CMK (cell line): ENCODE results near the gene ALS2.

ENCODE experiments used
- DNase-seq: peaks from one replicate; pipeline ENCODE4 v3.0.0-alpha.2; 2010; ENCODE audit warnings: low read depth

ALS2 gene

DNA sequence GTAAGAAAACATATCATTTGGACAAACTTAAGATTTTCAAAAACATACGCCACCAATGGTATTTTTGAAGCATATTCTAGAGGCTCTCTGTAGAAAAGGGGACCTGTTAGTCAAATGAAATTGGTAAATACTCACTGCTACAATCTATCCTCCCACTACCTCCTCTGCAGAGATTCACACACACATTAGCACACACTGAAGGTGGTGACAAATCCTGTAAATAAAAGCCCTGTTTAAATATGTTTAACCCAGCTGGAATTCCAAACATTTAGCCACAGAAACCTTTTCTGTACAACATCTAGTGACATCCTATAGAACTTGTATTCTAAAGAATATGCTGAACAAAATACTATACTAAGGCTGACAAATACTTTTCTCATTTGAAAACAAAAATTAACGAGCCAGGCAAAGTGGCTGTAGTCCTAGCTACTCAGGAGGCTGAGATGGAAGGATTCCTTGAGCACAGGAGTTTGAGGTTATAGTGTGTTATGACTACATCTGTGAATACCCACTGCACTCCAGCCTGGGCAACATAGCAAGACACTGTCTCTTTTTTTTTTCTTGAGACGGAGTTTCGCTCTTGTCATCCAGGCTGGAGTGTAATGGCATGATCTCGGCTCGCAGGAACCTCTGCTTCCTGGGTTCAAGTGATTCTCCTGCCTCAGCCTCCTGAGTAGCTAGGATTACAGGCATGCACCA, 25.9 kb downstream of the ALS2 start:
- DNase-seq = no peak

DNA sequence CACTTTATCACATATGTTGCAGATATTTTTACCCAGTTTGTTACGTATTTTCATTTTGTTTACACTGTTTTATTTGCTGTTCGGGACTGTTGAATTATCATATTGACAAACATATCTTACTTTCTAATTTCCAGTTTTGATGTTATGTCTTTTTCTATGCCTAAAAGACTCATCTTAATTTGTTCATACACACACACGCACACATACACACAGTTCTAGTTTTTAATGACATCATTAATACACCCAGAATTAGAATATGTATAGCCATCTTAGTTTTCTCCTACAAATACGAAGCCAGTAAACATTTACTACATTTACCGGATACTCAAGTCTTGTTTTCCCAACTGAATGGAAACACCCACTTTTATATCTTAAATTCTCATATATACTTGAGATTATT, 29.2 kb downstream of the ALS2 start:
- no peak for DNase-seq

DNA sequence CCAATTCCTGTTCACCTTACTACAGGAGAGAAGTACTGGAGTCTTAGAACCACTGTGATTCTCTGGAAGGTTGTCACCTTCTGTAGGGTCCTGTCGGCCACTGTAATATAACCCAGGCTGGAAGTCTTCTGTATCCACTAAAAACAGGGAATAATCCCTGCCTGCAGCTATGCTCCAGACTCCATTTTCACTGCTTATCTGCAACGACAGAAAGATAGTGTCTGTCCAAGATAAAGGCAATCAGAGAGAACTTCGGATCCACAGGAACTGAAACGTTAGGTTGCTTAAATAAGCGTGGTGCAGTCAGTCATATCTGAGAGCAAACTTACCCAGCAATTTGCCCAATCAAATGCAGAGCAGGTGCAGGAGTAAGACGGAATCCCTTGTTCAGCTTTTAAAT, 34.2 kb downstream of the ALS2 start:
- DNase-seq = peak; percentile 40

DNA sequence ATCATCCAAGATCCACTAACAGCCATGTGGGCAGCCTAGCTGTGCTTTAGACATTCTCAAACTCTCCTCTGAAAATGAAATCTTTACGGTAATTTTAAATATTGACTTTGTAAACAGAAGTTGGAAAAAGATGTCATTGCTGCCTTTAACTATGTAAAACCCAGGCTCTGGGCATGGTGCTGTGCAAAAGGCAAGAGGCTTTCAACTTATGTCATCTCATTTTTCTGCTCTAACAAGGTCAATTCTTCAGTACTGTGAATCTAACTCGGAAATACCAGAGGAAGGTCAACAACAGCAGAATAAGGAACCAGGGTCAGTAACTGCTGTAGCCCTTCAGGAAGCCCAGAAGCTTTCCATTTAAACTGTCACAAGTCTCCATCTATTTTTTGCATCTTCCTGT, 45.2 kb downstream of the ALS2 start:
- DNase-seq = no peak

DNA sequence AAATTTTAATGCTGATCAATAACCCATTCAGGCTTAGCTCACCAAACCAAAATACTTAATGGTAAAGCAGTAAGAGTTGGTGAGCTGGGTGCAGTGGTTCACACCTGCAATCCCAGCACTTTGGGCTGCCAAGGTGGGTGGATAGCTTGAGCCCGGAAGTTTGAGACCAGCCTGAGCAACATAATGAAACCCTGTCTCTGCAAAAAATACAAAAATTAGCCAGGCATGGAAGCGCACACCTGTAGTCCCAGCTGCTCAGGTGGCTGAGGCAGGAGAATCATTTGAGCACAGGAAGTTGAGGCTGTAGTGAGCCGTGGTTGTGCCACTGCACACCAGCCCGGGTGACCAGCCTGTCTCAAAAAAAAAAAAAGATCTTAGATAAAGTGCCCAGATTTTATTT, 46.6 kb downstream of the ALS2 start:
- no peak for DNase-seq

DNA sequence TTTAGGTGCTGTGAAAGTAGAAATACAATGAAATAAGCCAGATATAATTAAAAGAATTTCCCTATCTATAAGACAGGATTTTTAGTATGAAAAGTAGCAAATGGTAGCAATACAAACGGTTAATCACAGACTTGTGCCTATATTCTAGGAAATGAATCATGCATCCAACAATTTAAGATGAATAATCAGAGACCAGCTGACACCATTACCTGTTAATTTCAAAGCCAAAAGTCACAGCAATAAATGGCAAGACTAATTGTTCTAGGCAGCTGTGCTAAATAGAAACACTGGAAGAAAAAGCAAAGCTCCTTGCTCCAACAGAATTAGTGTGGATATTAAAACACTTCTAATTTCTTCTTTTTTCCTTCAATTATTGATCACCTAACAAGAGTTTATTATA, 47.2 kb downstream of the ALS2 start:
- DNase-seq = no peak

DNA sequence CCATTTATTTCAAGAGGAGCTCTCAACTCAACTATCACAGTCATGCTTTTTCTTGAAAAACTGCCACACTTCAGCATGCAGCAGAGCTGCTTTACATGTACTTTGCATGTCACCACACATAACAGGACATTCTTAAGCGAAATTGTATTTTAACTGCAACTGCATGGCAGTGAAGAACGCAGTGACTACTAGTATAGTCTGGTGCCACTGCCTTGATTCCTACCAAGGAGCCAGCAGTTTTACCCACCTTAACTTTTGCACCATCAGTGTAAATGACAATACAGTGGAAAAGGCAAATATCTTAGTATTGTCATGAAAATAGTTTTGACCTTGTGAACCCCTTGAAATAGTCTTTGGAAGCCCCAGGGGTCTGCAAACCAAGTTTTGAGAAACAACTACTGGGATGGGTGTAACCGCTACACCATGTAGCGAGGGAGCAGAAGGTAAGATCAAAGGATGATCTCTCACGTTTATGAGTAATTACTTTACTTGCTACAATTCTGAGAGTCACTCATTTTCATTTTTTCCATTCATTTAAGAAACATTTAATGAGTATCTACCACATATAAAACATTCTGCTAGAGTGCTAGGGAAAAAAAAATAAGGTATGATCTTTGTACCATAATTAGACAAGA, 50.0 kb downstream of the ALS2 start:
- DNase-seq = no peak

DNA sequence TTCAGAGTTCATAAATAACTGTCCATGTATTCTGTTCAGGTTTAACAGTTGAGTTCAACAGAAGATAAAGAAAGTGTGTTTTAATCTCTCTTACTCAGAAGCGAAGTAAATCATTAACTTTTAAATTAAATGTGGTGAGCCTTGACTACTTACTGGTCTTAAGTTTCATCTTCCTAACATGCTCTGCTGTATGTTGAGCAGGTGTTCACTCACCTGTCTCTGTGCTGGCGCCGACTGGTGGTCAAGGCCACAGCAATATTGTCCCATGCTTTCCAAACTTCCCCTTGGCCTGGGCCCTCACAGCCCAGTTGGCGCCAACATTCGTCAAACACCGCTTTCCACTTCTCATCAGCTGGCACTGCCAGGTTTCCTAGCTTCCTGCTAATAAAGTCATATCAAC, 65.3 kb downstream of the ALS2 start:
- no peak for DNase-seq

DNA sequence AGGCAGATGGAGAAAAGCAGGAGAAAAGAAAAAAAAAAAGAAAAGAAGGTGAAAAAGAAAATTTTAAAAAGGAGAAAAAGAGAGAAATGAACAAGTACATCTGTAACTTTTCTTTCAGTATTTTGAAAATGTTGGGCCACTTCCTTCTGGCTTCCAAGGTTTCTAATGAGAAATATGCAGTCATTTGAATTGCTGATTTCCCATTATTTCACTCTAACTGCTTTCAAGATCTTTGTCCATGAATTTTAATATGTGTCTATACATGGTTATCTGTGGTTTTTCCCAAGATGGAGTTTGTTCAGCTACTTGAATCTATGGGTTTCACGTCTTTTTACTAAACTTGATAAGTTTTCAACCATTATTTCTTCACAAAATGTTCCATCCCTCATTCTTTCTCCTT, 68.0 kb downstream of the ALS2 start:
- no peak for DNase-seq

DNA sequence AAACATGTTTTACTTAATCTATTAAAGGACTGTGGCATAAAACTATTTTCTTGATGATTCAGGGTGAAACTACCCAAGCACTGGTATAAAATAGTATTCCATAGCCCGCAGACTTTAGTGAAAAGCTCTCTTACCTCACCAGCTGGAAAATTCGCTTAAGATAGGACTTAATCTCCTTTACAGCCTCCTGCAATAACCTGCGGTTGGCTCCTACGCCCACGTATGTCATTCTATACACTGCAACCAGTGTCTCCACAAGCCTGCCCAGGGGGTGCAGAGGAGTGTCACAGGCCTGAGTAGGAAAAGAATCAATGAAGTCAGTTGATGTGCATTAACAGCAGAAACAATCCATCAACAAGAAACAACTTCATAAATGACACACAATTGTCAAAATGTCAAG, 71.0 kb downstream of the ALS2 start:
- no peak for DNase-seq

DNA sequence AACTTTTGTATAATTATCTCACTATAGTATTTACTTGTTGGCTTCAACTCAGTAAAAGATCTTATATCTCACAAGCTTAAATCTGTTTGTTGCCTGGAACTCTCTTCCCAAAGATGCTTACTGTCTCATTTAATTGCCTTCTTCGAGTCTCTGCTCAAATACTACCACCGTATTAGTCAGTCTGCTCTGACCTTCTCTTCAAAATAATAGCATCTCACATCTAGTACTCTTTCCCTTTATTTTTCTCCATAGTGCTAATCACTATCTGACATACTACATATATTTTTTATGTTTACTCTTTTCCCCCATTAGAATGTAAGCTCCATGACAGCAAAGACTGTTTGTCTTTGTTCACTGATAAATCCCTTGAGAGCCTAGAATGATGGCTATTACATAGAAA, 71.7 kb downstream of the ALS2 start:
- no peak for DNase-seq

DNA sequence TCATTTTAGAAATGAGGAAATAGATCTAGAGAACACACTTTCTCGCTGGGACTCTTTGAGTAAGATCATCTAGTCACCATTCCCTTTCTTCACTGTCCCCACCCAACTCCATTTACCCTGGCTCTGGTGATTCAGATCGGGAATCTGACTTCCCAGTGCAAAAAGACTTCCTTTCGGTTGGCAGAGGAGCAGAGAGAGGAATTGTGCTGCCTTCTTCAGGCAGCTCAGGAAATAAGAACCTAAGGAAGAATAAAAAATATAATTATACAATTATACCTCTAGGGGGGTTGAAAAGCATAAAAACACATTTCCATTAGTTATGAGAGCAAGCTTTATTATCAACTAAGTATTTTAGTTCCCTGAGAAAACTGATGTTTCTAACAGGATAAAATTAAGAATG, 73.0 kb downstream of the ALS2 start:
- DNase-seq = no peak

DNA sequence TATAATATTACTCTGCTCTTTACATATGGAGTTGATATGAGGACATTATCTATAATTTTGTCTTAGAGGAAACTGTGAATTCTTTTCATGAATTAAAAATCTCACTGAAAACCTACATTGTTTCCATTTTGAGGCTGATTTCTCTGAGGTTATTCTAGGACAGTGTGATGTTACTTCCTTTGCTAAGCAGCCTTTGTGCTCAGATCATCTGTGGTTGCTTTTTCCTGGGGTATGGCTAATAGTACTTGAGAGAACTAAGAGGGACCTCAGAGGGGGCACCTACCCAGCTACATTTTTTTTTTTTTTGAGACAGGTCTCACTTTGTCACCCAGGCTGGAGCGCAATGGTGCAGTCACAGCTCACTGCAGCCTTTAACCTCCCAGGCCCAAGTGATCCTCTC, 73.6 kb downstream of the ALS2 start:
- no peak for DNase-seq

DNA sequence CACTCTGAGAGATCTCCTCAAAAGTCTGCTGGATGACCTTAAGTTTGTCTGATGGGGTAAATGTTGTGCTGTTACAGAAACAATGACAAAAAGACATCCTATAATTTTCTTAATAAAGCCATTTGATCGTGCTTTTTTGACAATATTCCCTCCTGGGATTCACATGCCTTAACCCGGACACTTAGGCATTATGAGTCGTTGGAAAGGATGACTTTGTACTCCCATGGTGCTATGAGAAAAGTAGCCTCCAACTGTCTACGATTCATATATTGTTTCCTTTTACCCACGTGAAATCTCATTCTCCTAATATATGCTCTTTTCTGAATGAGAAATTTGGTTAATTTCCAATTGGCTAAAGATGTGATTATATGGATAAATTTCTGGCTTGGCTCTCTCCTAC, 76.2 kb downstream of the ALS2 start:
- no peak for DNase-seq

DNA sequence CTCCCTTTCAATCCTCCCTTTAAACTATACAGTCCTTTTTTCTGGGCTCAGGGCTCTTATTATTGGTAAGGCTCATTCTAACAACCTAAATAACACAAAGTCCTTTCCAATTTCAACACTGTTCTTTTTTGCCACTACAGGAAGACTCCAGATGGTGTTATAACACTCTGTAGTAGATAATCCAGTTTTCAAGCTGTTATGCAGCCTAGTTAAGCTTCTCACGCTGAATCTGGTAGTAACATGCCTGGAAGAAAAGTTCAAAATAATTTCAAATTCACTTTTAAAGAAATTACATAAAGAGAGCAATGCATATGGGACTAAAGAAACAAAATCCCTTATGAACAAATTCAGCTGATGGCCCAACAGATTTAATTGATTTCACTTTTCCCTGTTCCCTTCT, 79.1 kb downstream of the ALS2 start:
- no peak for DNase-seq

DNA sequence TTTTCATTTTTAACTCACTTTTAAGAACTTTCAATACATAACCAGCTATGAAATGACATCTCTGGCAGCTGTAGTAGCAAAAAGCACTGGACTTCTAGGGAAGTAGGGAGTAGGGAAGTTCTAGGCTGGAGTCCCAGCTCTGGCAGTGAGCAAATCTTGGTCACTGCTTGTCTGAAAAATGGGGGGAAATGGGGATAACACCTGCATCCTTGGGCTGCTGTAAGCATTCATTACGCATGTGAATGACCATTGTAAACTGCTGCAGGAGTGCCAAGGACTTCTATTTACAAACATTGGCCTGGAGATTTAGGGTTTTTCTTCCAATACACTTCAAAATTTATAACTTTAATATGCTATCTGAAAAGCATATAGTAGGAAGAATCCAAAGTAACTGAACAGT, 81.3 kb downstream of the ALS2 start:
- no peak for DNase-seq

DNA sequence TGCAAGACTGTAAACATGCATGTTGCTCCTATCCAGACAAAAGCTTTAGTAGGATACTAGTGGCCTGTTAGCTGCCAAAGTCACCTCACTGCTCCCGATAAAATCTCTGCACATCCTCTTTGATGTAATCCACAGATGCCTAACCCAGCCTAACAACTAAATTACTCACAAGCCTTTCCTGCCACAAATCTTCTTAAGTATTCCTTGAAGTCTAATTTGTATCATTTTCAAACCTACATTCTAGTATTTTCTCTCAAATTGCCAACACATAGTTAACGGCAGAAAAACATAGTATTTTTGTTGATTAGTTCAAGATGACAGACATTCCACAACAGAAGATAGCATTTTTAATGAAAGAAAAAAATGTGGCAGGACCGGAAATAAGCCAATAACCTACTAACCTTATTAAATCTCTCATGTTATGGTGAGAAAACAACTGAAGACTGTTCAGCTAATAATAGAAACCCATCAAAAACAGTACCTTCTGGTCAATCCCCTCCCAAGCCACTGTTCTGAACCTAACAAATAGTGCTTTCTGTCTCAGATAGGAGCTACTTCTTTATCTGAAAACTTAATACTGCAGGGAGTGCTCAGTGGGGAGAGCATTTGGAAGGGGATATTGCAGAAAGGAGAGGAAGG, 82.0 kb downstream of the ALS2 start, which contains the start of gene MPP4:
Gene MPP4 (minus strand): TSS at position 57 of the 639 bp plus-strand sequence. CDS start 4,690 bp downstream, outside the sequence.
- no peak for DNase-seq

DNA sequence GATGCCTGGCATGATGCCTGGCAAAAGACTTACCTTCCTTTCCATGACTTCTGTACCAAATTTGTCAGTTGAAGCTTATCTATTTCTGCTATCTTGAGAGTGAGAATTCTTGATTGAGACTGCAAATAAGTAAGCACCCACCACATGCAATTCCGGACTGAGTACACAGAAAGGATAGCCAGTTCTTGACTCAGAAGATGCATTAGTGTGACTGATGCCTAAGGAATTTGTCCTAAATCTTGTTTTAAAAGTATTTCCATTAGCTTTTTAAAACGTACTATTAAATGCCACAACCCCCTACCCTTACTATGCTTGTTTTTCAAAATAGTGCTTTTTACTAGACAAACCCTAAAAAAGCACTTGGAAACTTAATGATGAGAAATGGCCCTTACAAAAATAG, 82.8 kb downstream of the ALS2 start:
- no peak for DNase-seq

DNA sequence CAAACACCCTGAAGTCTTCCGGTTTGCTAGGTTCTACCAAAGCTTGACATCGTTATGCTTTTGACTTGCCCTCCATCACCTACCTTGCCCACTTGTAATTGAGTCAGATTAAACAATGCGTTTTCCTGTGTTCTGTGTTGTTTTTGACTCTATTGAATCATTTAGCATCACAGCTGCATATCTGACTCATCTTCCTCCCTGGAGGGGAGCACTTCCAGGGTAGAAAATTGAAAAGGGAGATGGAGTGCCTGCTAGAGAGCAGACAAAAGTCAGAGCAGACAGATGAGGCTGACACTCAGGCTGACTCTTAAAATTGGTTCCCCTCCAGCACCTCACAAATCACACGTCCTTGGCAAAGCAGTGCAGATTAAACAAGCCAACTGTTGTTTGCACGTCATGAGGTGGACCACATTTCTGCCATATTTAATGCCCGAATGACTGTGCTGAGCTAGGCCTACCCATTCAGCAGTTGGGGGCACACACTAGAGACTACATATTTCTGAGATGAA, 84.5 kb downstream of the ALS2 start:
- no peak for DNase-seq

DNA sequence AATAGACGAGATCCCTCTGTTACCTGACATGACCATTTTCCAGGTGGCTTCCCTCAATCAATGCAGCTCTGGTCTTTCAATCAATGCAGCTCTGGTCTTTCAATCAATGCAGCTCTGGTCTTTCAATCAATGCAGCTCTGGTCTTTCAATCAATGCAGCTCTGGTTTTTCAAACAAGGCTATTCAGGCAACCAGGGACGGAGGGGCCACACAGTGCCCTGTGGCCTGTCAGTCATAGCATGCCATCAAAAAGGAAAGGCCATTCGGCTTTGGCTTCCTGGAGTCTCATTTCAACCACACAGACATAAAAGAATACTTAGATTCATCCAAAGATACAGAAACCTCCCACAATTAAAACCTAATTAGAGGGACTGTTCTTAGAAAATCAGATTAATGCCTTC, 95.6 kb downstream of the ALS2 start:
- no peak for DNase-seq

DNA sequence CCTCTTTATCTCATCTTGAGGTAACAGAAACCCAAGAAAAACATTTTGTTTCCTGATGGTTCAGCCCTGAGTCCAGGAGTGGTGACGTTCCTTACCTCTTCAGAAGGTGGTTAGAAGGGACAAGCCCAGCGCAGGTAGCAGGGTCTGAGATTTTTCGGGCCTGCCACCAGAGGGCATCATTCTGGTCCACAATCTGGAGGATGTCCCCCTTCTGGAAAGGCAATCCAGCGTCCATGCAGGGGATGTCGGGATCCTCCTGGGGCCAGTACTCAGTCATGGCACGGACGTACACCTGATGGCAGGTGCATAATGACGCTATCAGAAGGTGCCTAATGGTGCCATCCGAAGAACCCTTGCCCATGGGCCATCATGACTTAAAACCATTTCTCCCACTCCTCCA, 100.0 kb downstream of the ALS2 start:
- no peak for DNase-seq

DNA sequence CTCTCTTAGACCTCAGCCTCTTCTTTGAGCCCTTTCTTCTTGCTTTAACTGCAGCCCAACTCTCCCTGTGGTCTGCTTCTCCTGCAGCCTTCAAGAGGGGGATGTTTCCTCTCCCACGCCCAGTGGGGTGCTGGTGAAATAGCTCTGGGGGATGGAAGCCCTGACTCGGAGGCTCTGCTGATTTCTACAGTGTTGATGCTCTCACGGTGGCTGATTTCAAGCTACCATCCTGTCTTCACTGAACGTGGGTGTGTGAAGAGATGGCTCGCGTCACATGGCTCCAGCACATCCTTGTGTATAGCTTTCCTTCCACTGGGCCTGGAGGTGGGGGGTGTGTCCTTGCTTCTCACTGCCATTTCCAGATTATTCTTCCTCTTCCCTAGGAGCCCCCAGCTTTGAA, 102.3 kb downstream of the ALS2 start:
- DNase-seq = no peak

DNA sequence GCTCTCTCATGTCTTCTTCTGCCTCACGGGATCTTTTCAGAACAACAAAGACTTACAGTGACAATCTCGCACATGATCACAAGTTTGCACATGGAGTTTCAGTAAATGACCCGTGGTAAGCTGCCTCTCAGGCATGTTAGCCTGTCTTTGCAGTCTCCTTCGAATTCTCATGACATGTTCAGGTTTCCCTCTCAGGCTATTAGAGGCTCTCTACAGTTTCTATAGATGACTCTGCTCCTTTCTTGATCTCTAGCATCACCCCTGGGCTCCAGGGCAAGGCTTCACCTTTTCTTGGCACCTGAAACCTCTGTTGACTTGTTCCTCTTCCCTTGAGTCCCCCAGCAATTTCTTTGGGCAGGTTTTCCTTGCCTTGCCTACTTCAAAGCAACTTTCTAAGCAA, 105.3 kb downstream of the ALS2 start:
- DNase-seq = no peak
